Cardiac fibroblast (primary cell): Measurements from ENCODE around the gene ICOS.

ENCODE experiments used
- DNase-seq, 2 donors: peaks; one replicate each; pipeline versions ENCODE4 v3.0.0 to v3.0.0-alpha.2; 2010; ENCODE audit warnings: low read depth in 2 of 2
- H3K4me3 ChIP-seq, 2 donors: replicated peaks in 1 of 2; 1 replicate in 1 of 2; 2 replicates in 1 of 2; pipeline ENCODE4 v1.5.1; 2011; ENCODE audit warnings: low read depth in 2 of 2, low read length in 2 of 2, mild to moderate bottlenecking in 2 of 2, moderate library complexity in 1 of 2
- CTCF ChIP-seq: IDR thresholded peaks from one replicate; pipeline ENCODE4 v1.5.1; 2011; ENCODE audit warnings: low read depth, mild to moderate bottlenecking, low read length, inconsistent platforms

Gene ICOS

GRCh38 chr2:203936535-203936934 is at the start of gene ICOS:
Gene ICOS (plus strand): TSS chr2:203936763. CDS start chr2:203936815, 52 bp downstream.
- no peak within 1 kb of the TSS for H3K4me3 ChIP-seq
- DNase-seq: no peak
- TF ChIP-seq CTCF: no peak

- H3K4me3 ChIP-seq: no peak overlapping the region
- no peak for TF ChIP-seq CTCF
- DNase-seq: peak; percentile 18 to 34
Observed at GRCh38 chr2:203887677-203888076, 48.9 kb upstream of the ICOS start.

GRCh38 chr2:203889542-203889941 is 47.0 kb upstream of the ICOS start:
- no peak for DNase-seq
- TF ChIP-seq CTCF: no peak
- H3K4me3 ChIP-seq: no peak overlapping the region

- TF ChIP-seq CTCF: no peak
- no peak for DNase-seq
- no peak overlapping the region for H3K4me3 ChIP-seq
Observed at GRCh38 chr2:203889944-203890343, 46.6 kb upstream of the ICOS start.

- no peak for TF ChIP-seq CTCF
- DNase-seq: no peak
- no peak overlapping the region for H3K4me3 ChIP-seq
Observed at GRCh38 chr2:203890733-203891132, 45.8 kb upstream of the ICOS start.

- DNase-seq: peak in 1 of 2 donors; percentile 55
- TF ChIP-seq CTCF: no peak
- no peak overlapping the region for H3K4me3 ChIP-seq
Observed at GRCh38 chr2:203891474-203891873, 45.1 kb upstream of the ICOS start.

- no peak overlapping the region for H3K4me3 ChIP-seq
- no peak for DNase-seq
- no peak for TF ChIP-seq CTCF
Observed at GRCh38 chr2:203892207-203892606, 44.4 kb upstream of the ICOS start.
